Stimulated activated naive CD4-positive, alpha-beta T cell (primary cell): ENCODE measurements around the gene TBC1D8.

Source experiments
- DNase-seq, 6 experiments: peaks; one replicate each; lab custom pipeline; 2025; lab: John Stamatoyannopoulos, UW

TBC1D8 gene

DNA sequence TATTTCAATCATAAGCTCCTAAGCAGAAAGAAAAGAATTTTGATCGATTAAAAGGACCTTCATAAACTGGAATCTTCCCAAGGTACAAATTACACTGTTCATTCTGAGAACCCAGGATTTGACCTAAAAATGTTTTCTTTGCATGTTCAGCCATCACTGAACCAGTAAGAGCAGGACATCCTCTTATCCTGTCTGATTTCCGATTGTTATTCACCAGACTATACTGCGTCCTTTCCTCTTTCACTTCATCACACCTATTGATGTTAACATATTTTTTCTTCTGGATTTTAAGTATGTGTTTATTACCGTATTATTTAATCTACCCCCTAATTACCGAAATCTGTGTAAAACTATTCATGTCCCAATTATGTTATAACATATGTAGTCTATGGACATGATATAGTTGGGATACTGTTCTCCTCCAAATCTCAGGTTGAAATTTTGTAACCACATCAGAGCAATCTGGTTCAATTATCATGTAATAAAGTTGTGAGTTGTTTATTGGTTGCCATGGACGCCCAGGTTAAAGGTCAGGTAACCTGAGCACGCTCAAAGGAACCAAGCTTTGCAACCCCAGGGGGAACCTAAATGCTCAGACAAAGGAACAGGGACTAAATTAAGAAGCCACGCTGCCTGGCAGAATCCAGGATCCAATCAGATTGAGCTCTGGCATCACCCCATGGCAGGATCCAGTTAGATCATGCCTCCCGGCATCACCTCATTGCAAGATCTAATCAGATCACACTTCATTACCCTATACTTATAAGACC is 11.6 kb upstream of the TBC1D8 start:
- DNase-seq, result no peak

DNA sequence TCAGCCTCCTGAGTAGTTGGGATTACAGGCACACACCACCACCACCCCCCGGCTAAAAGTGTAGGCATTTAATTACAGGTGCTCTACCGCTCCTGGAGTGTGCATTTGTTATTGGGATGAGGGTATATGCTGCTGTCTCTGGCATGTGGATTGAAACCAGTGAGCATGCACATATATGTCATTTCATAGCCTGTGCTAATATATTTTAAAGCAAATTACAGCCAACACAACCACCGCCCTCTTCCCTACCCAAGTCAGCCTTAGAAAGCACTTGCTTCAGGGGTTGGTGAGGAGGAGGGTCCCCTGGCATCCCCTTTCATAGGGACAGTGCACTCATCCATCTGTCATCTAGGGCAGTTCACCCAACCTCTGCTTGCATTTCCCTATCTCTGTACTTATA is 10.5 kb upstream of the TBC1D8 start:
- no peak for DNase-seq

DNA sequence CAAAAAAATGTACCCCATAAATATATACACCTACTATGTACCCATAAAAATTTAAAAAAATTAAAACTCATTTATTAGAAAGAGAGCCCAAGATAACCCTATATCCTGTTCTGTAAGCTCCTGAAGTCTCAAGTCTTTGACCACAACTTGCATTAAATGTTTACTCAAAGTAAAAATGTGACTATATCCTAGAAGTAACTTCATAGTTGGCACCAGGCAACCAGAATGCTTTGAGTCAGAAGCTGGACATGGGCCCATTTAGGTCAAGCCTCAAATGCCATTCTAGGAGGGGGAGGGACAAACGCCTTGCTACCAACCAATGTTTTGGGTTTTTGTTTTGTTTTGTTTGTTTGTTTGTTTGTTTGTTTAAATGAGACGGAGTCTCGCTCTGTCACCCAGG is 9.3 kb upstream of the TBC1D8 start:
- DNase-seq, result no peak

DNA sequence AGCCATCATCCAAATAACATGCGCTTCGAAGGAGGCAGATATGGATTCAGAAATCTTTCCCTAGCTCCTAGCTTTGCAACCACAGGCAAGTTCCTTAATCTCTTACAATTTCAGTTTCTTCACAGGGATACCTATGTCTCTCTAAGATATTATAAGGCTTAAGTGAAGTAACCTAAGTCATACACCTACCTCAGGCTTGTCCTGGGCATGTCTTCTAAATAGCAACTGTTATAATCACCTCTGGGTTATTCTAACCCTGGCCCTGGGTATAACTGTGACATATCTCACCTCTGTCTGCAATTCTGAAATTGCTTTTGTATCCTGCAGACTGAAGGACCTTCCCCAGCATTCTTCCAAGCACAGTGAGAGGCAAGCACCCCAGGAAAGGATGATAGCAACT is 8.3 kb upstream of the TBC1D8 start:
- no peak for DNase-seq

DNA sequence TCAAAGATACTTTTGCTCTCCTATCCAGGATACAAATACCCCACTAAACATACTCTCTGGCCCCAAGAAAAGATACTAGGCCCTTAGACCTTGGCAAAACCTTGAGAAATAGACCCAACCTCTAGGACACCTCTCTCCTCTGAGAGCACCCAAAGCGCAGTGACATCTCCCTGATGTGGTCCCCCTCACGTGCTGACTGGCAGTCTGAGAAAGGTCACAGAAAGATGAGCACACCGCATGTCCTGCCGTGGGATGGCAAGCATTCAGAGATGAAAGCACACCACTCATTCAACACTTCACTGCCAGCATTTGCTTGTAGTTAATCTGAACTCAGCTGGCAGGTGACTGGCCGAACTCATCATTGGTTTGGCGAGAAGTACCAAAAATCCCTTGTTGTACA is 6.1 kb upstream of the TBC1D8 start:
- no peak for DNase-seq

DNA sequence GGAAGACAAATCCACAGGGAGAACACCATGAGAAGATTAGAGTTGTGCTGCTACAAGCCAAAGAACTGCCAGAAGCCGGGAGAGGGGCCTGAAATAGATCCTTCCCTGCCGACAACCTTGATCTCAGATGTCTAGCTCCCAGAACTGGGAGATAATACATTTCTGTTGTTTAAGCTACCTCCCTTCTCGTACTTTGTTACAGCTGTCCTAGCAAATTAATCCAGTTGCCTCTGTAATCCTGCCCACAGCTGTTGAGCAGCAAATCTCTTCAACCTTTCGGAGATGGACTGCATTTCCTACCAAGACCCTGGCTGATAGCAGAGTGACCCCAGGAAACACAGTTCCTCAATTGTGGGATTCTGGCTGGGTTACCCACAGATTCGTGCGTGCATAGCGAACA is 2.6 kb upstream of the TBC1D8 start:
- DNase-seq, result no peak

DNA sequence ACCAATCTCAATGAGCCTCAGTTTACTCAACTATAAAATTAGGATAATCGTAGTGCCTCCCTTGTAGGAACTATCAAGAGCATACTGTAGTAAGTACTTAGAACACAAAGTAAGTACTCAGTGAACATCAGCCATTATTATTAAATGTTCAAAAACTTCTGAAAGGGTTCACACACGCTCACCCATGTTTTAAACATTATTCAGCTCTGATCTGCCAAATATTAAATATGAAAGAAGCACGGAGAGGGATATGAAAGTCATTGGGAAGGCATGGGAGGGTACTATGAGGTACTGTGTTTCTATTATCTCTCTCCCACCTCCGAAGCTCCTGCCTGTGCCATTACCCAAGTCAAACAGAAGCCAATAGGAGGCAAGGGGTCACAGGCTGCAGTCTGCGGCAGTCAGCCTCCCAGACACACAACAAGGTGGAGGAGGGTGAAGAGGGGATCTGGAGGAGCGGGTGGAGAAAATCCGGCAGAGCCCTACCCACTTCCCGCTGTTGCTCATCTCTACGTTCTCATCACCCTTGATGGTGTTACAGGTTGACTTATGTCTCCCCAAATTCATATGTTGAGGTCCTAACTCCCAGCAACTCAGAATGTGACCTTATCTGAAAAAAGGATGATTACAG is 2.0 kb upstream of the TBC1D8 start:
- no peak for DNase-seq

DNA sequence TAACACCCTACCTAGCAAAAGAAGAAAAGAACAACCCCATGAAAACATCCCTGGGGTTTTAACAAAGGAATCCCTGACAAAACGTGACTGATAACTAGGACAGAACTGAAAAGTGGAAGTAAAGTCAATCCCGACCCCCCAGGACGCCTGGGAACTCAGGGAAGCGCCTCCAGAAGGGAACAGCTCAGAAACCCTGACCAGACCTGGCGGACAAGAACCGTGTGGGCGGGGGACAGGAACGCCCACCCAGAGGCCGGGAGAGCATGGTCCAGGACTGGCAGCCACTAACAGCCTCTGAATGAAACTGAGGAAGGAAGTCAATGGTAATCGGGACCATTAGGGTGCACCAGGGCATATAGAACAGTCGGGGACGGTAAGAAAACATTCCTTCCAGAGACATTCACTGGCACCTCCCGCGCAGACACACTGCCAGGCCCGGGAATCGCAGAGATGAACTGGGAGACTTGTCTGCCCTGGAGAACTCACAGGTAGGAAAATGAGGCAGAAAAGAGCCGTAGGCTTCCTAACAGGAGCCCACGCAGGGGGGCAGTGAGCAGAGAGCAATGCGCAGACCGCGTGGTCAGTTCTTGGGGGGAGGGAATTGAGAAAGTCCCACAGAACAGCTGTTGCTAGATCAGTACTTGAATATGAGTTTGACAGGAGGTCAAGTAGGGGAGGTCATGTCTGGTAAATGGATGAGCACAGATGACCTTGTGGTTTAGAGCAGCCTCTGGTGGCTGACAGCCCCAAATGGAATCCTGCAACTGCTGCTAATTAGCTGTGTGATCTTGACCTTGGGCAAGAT is 1.3 kb upstream of the TBC1D8 start:
- DNase-seq, result no peak

DNA sequence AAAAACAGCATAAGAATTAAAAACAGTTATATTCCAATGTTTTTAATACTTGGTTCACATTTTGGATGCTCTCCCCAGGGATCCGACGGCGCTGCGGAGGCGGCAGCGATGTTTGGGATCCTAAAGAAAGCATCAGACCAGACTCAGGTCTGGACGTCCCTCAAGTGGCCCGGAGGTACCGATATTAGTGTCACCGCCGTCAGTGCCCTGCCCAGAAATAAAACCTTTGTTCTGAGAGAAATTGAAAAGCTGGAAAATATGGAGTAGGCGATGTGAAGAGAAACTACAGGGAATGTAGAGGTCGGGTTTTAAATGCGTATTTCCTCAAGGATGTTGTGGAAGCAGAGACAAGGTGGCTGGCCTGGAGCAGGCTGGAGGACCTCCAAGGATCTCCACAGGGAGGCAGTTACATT is 683 bp upstream of the TBC1D8 start:
- DNase-seq, result no peak

DNA sequence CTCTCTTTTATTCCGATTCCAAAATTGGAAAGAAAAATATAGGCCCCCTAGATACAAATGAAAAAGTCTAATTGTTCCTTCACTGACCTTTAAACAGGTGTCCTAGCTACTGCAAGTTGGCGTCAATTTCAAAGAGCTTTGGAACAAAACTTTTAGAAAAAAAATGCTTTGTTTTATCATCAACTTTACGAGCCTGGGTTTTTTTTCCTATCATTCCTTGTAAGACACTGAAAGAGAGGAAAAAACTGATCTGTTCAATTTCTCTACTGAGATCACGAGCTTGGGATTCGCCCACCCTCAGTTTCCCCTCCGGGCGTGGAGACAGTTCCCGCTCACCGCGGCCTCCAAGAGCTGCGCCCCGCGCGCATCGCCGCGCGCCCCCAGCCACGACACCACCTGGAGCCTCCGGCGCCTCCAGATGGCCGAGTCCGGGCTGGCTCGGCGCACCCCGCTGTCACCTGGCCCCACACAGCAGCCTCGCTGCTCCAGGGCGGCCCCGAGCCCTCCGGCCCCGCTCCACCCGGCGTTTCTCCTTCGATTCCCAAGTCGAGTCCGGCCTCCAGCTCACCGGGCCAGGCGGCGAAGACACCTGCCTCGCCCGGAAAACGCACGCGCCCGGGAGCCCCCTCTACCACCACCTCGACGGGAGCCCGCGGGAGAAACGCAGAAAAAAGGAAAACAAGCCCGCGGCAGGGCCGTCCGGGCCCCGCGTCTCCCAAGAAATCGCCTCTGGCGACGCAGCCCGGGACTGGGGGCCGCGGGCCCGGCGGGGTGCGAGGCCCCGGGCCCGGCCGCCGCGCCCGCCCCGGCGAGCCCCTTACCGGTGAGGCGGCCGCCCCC is 656 bp downstream of the TBC1D8 start:
- peak in 3 of 6 experiments; percentile 14 to 37 (median 21) for DNase-seq

DNA sequence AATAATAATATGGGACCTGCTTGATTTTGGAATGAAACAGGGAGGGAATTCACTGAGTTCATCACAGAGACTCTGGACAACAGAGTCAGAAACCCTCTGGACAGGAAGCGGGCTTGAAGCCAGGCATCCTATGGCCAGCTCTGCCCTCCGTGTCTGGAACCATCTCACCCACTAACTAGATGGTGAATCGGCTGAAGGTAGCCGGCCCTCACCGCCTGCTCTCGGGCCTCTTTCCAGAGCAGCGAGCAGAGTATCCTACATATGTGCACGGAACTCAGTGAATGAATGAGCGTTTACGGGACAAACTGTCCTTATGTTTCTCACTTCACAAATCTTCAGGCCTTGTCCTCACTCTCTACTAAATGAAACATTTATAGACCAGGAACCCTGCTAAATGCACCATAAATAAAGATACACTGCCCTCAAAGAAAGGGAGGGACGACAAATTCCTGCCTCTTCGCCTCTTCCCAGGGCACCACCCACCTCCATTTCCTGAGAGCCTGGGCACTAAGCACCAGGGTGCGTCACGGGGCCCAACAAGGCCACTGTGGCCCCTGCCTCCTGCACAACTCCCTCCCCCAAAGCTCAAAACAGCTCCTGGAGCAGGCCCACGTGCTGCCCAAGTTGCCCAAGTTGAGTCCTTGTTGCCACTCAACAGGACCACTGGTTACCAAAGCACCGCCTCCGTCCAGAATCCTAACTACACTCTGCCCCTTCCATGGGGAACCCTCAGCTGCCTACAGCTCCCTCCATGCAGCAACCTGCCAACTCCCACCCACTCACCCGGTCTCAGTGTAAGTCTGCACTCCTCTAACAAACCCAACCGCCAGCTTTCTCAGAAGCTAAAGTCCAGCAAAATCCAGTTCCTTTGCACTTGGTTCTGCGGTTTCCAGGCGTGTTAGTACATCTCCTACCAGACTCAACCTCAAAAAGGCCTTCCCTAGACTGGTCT is 1.7 kb downstream of the TBC1D8 start:
- no peak for DNase-seq

DNA sequence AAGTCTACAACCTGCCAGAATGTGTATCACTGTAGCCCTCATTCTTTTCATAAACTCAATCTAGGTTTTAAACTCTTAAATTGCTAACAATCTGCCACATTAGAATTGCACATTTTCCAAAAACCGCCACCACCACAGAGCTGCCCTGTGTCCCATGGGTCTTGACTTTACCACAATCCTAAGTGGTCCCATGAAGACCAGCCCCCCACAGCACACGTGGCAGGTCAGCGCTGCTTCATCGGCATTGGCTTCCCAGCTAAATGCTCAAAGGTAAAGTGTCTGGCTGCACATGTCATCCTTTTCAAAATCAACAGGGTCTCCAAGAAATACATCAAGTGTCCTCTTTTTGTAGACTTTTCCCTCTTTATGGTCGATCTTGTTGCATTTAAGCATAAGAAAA is 2.4 kb downstream of the TBC1D8 start:
- no peak for DNase-seq

DNA sequence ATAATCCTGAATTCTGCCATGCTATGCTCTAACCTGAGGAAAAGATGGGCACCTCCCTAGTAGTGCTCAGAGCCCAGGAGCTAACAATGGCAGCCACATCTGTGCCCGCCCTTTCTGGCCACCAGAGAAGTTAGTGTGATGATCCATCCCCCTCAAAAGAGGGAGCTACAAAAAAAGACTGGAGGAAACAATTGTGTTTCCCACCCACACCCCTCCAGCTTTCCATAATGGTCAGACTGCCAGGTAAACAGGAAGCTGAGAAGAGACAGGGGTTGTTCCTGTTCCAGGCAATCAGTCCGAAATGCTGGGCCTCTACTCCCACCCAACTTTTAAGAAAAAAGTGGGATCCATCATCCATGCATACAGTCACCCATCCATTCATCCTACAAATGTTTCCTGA is 3.2 kb downstream of the TBC1D8 start:
- no peak for DNase-seq

DNA sequence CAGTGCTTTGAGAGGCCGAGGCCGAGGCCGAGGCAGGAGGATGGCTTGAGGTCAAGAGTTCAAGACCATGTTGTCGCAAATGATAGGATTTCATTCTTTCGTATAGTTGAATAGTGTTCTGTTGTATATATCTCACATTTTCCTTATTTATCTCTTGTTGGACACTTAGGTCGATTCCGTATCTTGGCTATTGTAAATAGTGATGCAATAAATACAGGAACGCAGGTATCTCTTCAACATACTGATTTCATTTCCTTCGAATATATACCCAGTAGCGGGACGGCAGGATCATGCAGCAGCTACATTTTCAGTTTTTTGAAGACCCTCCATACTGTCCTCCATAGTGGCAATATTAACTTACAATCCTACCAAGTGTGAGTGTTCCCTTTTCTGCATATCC is 4.1 kb downstream of the TBC1D8 start:
- no peak for DNase-seq

DNA sequence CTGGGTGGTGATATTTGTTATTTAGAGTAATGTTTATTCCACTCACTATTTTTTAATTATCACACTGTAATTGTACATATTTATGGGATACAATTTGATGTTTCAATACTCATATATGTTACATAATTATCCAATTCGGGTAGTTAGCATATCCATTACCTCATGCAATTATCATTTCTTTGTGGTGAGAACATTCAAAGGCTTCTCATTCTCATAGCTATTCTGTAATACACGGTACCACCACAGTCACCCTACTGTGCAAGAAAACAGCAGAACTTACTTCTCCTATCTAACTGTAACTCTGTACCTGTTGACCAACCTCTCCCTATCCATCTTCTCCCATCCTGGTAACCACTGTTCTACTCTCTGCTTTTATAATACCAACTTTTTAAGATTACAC is 4.6 kb downstream of the TBC1D8 start:
- no peak for DNase-seq

DNA sequence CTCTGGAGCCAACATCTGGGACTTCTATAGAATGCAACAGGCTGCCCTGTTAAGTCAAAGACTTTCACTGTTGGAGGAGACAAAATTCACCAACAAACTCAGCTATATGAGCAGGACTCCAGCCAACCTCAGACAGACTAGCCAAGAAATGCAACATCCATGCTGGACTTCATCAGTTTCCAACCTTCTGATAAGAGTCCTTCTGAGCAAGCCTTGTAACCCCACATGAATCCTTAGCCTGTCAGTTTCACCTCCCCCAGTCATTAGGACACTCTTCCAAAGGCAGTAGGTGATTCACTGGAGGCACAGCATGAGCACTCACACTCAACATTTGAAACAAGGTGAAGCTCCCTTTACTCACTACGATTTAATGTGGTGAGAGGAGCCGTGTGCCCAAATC is 5.8 kb downstream of the TBC1D8 start:
- DNase-seq, result no peak

DNA sequence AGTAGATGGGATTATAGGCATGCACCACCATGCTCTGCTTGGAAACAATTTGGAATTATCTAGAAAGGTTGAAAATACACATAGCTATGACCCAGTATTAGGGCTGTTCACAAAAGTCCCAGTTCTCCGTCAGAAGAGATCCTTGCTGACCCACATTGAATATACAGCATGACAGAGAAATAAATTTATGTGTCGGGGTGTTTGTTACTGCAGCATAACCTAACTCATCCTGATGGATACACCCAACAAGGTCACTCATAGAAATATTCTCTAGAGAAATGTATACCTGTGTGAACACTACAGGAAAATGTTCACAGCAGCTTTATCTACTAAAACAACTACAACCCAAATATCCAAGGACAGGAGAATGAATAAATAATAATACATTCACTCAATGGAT is 9.0 kb downstream of the TBC1D8 start:
- no peak for DNase-seq

DNA sequence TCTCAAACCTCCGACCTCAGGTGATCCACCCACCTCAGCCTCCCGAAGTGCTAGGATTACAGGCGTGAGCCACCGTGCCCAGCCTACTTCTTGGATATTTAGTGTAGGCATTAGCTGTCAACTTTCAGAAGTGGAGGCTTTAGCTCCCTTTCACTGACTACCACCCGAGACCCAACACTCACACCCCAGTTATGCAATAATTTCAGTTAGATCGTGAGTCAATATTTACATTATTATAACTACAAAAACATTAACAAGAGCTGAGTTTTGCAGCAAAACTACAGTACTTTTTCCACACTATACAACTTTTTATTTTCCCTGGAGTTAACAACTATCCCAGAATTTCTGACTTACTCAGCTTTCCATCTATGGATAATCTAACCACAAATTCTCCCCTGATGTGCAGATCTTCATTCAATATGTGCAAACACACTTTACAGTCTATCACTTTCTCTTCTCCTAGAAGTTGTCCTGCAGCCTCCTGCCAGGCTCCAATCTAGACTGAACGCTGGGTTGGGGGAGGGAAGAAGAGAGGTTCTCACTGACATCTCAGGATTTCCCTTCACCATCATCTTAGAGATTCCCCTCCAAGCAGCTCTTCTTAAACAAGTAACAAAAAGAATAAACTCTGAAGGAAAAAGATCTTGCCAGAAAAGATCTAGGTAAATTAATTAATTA is 10.1 kb downstream of the TBC1D8 start:
- DNase-seq, result no peak

DNA sequence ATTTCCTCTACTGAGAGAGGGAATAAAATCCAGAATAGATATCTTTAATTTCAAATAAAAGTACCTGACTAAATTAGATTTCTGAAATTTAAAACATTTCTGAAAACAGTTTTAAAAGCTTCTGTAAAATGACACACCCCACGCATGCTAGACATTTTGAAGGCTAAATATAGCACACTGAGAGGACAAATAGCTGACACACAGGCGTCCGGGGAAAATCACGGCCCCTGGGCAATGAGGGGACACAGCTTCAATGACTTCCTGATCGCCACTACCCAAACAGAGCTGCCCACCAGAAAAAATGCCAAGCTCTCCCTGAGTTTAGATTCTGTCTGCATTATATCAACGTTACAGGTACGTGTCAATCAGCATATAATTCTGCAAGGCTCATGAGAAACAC is 10.9 kb downstream of the TBC1D8 start:
- DNase-seq, result no peak

DNA sequence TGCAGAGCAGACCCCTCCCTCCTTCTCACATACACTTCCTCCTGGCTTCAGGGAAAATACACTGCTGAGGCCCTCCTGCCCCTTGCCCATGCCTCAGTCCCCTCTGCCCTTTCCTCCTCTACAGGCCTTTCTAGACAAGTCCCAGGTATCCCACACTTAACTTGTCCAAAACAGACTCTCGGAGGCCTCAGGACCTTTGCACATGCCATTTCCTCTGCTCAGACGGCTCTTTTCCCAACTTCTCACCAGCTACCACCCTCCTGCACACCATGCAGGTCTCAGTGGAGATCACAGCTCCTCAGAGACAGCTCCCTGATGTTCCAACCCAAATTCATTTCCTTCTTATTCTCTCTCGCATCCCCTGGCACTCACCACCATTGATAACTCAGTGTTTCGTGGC is 11.7 kb downstream of the TBC1D8 start:
- DNase-seq, result no peak
